Activated naive CD8-positive, alpha-beta T cell treated with anti-CD3 and anti-CD28 coated beads, Interleukin-2, amount 50 U/mL, for 16 hours (primary cell): ENCODE data around the gene RSPH1.
"Not testable (repeated sequence)": the region's sequence is repeated elsewhere in the genome, so short reads cannot be mapped to it uniquely, and the experiment has no call there.

ENCODE experiments used
- DNase-seq: peaks from one replicate; pipeline ENCODE4 v3.0.0-alpha.2; 2020; ENCODE audit warnings: low read depth, low spot score

Gene RSPH1

DNA sequence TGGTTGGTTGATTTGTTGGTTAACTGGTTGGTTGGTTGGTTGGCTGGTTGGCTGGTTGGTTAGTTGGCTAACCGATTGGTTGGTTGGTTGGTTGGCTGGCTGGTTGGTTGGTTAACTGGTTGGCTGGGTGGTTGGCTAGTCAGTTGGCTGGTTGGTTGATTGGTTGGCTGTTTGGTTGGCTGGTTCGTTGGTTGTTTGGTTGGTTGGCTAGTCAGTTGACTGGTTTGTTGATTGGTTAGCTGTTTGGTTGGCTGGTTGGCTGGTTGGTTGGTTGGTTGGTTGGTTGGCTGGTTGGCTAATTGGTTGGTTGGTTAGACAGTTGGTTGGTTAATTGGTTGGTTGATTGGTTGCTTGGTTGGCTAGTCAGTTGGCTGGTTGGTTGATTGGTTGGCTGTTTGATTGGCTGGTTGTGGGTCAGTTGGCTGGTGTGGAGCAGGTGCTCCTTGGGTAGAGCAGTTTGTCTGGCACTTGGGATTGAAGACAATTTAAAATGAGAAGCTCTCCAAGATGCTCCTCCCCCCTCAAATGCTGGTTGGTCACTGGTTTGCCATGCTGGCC lies 6.9 kb downstream of the RSPH1 start:
- no peak for DNase-seq

DNA sequence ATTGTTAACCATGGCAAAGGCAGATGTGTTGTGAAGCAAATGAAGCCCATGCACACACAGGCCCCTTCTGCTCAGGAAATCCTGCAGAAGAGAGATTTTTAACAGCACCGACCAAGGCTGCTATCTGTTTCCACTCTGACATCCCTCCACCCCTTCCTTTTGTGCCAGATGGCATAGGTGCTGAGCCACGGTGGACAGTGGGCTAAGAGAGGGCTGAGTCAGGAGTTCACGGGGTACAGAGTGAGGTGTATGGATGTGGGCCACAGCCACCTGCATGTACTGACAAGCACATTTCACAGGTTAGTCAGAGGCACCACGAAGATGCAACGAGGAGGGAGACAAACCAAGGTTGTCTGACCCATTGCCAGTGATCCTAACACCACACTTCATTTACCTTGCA lies 9.5 kb downstream of the RSPH1 start:
- no peak for DNase-seq

DNA sequence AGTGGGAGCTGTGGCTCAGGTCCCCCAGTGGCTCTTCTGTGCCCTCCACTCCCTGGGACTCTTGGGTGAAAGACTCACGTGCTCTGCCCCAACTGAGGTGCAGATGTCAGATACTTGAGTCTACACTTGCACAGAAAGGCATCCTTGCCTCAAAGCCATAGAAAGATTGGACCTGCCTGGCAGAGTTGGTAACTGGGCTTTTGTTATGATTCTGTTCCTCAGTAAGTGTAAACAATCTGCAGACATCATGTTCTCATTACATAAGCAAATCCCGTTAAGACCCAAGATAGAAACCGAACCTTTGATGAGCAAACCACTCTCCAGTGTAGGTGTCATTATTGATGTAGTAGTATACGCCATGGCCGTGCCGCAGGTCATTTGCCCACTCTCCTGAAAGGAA lies 10.0 kb downstream of the RSPH1 start:
- no peak for DNase-seq

DNA sequence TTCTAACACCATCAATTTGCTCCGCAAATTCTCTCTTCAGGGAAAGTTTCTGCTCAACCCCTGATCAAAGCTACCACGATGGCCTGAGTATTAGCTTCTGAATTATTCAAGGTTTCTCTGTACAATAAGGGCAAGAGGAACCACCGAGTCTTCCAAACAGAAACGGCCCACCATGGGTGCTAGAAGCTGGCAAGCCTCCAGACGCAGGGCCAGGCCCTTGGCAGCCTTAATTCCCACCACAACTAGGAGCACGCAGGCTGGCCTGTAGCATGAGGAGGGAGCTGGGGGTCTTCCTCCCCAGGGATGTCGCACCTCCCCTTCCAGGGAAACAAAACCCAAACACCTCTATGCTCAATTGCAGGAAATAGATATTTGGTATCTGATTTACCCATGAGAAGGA lies 11.1 kb downstream of the RSPH1 start:
- DNase-seq = no peak

DNA sequence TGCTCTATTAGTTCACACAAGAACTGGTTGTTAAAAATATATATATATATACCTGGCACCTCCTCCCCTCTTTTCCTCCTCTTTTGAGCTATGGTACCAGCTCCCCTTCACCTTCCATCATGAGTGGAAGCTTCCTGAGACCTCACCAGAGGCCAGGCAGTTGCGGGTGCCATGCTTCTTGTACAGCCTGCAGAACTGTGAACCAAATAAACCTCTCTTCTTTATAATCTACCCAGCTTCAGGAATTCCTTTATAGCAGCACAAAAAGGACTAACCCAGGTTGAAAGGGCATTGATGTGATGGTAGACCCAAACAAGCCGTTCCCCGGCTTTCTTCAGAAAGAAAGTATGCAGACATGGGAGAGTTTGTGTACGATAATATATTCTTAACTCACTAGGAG lies 14.9 kb downstream of the RSPH1 start:
- no peak for DNase-seq

DNA sequence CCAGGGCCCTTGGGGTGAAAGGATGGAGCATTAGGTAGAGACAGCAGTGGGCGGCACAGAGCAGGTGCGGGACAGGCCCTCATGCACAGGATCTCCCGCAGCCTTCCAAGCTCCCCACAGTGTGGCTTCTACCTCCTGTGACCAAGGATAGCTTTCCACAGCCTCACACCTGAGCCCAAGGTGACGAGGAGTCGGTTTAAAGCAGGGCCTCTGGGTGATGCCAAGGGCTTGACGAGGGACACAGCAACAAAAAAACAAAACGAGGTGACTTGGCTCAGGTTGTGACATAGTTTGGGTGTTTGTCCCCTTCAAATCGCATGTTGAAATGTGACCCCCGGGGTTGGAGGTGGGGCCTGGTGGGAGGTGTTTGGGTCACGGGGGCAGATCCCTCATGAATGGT lies 15.3 kb downstream of the RSPH1 start:
- DNase-seq = no peak

DNA sequence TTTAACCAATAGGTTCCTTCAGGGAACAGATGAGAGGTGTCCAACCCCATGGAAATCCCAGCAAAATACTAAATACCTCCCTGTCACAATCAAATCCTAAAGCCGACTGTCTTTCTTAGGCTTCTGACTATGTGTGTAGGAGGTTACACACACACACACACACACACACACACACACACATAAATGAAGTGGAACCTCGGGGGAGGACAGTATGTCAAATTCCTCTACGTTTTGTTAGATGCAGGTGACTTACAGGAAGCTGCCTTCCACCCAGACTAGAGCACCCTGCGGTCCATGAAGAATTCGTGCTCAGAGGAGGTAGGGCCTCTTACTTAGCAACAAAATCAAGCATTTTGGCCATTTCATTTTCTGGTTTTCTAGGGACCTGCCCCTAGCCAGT lies 16.4 kb downstream of the RSPH1 start:
- no peak for DNase-seq

DNA sequence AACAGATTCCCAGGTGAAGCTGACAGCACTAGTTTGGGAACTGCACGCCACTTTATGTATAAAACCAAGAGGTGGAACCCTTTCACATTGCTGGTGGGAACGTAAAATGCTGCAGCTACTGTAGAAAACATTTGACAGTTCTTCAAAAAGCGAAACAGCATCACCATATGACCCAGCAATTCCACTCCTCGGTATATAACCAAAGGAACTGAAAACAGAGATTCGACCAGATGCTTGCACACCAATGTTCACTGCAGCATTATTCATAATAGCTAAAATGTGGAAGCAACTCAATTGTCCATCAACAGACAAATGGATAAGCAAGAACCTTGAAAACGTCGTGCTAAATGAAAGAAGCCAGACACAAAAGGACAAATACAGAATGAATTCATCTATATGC lies 17.5 kb downstream of the RSPH1 start:
- no peak for DNase-seq

DNA sequence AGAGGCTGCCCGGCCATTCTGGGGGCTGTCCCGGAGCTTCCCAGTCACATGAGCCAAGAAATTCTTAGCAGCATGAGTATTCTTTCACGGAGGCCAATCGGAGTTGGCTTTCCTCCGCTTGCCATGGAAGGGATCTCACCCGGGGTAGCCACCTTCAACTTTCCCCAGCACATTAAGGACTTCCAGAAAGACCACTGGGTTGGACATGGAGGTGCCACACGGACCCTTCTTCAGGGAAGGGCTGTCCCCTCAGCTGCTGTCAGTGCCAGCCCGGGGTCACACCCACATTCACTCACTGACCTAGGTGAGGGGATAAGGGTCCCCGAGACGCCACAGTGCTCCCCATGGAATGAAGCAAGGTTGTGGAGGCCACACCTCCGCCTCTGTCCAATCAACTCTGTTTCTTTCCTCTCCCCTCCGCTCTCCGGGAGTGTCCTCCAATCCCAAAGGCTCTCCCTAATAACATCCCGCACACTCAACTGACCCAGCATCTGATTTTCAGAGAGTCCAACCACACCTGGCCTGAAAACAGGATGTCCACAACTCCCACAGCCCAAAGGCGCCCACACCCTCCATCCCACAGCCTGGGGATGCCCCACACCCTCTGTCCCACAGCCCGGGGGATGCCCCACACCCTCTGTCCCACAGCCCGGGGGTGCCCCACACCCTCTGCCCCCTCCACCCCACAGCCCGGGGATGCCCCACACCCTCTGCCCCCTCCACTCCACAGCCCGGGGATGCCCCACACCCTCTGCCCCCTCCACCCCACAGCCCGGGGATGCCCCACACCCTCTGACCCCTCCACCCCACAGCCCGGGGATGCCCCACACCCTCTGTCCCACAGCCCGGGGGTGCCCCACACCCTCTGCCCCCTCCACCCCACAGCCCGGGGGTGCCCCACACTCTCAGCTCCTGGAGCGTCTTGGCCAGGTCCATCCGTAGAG lies 19.4 kb downstream of the RSPH1 start:
- DNase-seq = no peak

DNA sequence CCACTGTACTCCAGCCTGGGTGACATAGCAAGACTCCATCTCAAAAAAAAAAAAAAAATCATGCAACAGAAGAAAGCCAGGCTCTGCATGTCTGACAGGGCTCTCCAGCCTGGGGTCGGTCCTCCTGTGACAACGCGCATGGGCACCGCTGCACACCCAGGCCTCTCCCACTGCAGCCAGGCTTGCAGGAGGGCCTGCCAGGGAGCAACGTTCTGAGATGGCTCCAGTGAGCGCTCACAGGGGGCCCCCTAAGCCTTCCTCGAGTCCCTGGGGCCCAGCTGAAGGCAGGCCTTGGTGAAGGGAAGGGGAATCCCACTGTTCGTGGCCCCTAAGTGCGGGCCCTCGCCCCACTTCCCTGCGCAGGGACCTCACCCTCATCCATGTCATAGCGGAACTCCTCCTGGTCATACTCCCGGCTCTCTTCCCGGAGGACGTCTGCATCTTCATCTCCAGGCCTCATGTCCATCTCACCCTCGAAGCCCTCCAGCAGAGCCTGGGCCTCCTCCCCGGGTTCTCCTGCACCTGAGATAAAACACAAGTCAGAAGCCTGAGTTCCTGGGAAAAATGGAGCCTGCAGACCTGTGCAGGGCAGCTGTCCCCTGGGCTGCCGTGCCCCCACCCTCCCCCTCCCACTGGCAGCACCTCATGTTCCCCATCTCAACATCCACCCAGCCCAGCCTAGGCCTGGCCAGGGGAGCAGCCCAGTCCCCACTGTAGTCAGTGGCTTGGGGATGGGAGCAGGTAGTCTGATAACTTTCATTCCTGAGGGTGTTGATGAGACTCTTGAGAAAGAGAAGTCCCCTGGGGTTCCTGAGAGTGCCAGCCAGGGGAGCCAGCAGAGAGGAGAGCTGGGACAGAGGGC lies 20.3 kb downstream of the RSPH1 start:
- no peak for DNase-seq

DNA sequence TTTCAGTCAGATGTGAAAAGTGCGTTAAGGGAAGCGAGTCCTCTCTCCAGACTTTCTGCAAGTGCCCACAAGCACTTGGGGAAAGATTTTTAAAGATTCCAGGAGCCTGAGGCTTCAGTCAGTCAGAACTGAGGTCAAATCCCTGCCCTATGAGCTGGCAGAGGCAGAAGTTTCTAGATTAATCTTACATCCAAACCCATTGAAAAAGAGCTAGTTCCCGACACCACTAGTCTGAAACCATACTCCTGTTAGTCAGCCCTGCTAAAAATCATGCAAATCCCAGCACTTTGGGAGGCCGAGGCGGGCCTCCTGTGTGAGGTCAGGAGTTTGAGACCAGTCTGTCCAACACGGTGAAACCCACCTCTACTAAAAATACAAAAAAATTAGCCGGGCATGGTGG lies 21.0 kb downstream of the RSPH1 start:
- no peak for DNase-seq

DNA sequence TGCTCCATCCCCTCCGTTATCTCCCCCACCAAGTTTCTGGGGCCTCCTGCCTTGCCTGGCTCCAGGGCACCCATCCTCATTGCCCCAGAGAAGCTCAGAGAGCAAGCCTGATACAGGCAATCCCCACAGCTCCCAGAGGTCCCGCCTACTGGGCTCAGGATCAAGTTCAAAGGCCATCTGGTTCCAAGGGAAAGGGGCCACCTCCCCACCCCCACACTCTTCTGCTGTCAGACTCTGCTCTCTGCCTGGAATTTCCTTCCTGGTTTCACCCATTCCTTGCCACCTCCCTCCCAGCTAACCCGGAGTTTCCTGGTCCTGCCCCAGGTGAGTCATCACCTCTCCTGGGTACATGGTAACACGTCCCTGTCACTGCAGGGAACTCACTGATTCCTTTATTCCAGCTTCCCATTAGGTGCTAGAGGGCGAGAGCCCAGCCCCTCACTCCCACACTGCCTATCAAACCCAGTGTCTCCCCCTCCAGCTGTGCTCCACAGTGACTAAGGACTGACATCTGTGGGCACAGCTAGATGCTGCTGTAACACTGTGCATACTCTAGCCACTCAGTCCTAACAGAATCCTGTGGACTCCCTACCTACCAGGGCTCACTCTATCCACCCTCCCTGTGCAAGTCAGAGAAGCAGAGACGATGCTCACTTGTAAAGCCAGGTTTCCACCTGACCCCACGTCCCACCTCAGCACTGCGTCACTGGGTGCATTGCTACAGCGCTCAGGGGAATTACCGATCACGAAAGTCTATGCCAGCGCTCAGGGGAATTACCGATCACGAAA lies 21.8 kb downstream of the RSPH1 start:
- DNase-seq = no peak

DNA sequence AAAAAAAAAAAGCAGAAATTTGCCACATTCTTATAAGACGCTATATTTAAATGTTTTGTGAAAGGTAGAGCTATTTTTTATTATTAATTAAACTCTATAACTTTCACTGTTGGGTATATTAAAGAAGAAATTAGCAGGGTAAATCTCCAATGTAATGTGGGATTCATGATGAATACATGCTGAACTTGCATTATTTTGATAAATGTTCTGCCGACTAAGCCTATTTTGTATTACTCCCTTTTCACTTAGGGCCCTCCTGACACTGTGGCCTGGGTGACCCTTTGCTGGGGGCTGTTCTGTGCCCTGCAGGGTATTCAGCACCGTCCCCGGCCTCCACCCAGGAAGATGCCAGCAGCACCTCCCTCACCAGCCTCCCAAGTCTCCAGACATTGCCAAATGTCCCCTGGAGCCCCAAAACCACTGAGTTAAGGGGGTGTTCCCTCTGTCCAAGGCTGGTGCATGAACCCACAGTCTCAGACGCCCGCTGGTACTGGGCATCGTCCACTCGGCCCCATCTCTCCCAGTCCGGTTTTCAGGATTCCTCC lies 22.5 kb downstream of the RSPH1 start:
- no peak for DNase-seq

DNA sequence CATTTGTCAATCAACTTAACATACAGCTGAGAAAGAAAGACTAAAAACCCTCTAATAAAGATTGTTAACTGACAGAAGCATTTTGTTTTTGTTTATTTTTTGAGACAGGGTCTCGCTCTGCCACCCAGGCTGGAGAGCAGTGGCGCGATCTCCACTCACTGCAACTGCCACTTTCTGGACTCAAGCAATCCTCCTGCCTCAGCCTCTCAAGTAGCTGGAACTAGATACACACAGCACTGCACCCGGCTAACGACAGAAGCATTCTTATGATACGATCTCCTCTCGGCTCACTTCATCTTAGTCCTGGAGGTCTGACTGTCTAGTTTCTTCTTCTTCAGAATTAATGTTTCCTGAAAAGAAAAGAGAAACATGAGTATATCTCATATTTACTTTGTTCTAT lies 23.5 kb downstream of the RSPH1 start:
- no peak for DNase-seq

DNA sequence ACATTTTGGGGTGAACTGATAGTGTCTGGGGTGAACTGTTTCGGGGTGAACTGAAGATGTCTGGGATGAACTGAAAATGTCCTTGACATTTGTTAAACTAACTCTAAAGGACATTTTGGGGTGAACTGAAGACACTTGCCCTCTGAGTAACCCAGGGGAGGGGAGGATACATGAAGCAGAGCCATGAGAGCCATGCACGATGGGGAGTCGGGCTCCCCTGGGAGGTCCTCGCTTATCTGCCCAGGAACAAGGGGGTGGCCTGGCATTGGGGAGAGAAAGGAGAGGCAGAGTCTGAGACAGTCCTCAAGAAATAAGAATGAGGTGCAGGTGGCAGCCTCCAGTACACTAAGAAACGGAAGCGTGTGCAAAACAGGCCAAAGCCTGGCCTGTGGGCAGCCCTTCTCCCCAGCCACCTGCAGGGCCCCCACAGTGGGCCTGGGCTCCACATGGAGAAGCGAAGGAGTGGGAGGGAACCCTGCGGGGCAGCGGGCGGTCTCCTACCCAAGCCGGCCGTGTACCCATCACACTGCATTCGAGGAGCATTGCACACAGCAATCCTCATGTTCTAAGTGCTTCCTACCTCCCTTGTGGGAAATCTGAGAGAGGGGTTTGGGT lies 24.2 kb downstream of the RSPH1 start:
- DNase-seq = no peak

DNA sequence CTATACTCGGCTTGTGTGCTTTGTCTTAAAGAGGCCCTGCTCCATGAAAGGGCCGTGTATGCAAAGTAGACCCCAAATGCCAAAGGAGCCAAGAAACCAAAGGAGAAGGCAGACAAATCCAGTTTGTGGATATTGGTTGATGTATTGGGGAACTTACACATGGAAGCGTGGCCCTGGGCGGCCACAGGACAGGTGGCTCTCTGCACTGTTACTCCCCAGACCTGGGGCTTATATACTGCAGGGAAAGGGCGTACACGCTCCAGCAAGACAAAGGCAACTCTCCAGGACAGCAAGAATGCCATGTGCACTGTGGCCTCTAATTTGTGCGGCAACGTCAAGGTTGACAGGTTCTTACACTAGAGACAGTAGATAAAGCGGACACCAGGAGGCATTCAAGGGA lies 24.8 kb downstream of the RSPH1 start:
- no peak for DNase-seq

DNA sequence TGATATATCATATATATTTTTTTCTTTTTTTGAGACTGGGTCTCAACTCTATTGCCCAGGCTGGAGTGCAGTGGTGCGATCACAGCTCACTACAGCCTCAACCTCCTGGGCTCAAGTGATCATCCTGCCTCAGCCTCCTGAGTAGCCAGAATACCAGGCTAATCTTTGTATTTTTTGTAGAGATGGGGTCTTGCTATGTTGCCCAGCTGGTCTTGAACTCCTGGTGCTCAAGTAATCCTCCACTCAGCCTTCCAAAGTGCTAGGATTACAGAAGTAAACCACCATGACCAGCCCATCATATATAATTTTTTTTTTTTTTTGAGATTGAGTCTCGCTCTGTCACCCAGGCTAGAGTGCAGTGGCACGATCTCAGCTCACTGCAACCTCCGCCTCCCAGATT lies 26.3 kb downstream of the RSPH1 start:
- not testable (repeated sequence) for DNase-seq

DNA sequence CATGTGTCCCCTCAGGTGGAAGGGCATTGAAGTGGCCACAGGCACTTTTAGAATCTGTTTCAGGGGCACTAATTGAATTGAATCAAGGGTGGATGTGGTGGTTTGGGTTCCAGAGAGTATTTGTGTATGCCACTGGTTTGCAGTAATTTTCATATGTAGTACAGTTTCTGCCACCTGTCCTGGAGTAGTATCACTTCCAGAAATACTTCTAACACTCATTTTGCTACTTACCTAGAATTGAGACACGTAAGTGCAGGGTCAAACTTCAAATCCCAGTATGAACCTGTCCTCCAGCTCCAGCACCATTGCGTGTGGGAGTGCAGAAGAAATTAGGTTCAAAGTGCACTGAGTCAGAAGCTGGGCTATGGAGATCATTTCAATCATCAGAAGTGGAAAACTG lies 26.8 kb downstream of the RSPH1 start:
- no peak for DNase-seq

DNA sequence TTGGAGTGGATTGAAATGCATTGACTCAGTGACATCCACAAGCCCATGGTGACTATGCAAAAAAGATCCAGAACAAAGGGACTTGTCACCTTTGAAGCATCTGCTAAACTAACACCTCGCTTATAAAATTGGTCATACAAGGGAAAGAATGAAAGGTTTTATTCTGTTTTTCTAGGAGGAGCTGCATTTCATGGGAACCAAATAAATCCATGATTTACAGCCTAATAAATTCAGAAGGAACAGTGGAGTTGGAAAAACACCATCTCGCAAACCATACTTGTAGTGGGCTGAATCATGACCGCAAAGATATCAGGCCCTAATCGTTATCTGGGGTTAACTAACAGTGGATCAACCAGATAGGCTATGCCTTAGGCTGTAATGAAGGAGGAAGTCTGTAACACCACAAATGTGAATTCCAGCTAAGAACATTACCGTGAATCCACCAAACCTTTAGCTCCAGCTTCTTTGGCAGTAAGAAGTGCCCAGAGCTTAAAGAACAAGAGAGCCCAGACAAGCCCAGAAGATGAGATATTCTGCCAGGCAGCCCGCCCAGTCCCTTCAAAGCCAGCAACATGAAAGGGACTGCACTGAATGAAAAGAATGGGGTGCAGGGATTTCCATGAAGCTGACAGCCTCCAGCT lies 27.4 kb downstream of the RSPH1 start:
- no peak for DNase-seq
